ENCODE measurements around the gene ARHGAP33.

ARHGAP33 gene

DNA sequence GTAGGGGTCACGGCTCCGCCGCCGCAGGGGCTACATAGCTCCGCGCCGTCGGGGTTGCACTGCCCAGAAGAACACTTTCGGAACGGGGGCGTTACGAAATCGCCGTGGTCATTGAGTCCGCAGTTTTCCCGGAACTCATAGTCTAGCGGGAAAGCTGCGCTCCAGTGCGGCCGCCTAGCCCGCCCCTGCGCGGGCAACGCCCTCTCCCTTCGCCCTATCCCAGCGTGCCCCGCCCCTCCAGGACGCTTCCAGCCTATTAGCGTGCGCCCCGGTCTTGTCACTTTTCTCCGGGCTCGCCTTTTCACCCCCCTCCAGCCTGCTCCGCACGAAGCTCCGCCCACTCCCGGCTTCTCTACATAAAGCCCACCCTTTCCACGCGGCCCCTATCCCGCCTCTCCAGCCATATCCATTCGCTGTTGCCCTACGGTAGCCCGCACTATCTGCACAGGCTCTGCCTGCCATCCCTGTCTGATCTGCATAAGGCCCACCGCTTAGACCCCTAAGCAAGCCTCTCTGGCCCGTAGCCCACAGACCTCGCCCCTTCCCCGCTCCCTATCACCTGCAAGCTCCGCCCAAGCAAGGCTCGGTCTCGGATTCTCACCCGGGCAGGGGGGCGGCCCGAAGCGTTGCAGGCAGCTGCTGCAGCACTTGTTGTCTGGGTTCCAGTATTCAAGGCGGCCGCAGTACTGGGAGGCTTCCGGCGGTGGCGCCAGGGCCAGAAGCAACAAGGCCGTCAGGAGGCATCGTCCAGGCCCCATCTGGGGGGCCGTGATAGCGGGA, 34.8 kb upstream of the ARHGAP33 start:
- peak; percentile 94 for DNase-seq

DNA sequence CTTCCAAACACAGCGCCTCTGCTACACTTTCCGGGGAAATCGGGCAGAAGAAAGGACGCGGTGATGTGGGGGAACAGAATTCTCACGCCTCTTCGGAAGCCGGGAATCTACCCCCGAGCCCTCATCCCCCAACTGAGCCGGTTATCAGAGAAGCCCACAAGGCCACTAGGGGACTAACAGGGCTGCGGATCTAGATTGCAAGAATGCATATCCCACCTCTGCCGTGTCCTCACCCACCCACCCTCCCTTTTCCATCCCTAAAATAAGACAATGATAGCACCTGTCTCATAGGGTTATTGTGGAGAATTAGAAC, 34.2 kb upstream of the ARHGAP33 start:
- no peak for DNase-seq

GRCh38 chr19:35742121-35742724, 33.1 kb upstream of the ARHGAP33 start, which contains the start of gene IGFLR1:
Gene IGFLR1, minus strand, starts transcription at chr19:35742452. Its CDS starts 1,272 bp downstream, at chr19:35741180.
- peak; percentile 78 for DNase-seq

- no peak for DNase-seq
Measured at GRCh38 chr19:35743640-35744429, 31.5 kb upstream of the ARHGAP33 start.

DNA sequence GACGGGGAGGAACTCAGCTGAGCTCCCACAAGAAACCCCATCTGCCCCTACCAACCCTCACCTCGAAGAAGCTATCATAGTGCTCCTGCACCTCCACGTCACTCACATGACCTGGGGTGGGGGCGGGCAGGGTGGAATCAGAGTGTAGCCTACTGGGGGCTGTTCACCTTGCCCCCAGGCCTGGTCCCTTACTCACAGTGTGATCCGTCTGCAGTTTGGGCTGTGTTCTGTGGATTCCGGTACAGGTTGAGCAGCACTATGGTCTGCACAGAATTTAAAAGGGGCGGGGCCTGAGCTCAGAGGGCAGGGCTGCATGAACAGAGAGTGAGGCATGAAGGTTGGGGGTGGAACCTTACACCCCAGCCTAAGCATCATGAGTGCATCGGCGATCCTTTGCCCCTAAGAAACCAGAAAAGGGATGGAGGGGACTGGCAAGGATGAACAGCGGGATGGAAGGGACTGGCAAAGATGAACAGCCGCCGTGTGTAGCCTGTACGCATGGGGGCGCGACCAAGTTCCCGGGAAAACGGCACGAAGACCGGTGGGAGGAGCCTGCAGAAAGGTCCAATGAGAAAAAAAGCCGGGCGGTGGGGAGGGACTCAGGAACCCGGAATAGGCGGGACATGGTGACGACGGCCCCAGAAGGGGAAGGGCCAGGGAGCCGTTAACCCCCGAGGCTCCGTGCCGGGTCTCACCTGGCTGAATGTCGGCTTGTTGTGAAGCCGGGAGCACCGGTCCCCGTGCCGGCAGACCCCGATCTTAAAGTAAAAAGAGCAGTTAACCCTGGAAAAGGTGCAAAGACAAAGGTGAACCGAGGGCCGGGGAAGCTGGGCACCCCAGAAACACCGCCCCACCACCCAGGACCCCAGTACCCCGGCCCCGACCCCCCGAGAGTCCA, 30.7 kb upstream of the ARHGAP33 start:
- DNase-seq, result peak; percentile 96

- DNase-seq, result peak; percentile 99
Measured at GRCh38 chr19:35745328-35746086, 29.9 kb upstream of the ARHGAP33 start, which contains the start of the genes PSENEN and U2AF1L4. Gene PSENEN, plus strand, starts transcription at chr19:35745651. Its CDS starts 280 bp downstream, at chr19:35745931. Gene U2AF1L4, minus strand, starts transcription at chr19:35745418. Its CDS starts 27 bp downstream, at chr19:35745391.

DNA sequence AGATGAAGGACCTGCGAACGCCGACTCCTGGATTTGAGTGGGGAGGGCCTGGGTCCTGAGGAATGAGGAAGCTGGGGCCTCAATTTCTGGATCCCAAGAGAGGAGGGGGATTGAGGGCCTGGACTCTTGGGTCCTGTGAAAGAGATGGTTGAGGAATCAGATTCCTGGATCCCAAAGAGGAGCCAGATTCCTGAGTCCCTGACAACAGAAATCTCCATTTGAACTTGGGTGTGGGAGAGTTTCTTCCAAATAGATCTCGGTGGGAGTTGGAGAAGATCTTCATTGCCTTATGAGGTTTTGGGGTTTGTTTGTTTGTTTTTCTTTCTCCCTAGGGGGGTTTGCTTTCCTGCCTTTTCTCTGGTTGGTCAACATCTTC, 29.3 kb upstream of the ARHGAP33 start:
- DNase-seq, result no peak

- DNase-seq, result no peak
Measured at GRCh38 chr19:35746531-35746930, 28.8 kb upstream of the ARHGAP33 start.

DNA sequence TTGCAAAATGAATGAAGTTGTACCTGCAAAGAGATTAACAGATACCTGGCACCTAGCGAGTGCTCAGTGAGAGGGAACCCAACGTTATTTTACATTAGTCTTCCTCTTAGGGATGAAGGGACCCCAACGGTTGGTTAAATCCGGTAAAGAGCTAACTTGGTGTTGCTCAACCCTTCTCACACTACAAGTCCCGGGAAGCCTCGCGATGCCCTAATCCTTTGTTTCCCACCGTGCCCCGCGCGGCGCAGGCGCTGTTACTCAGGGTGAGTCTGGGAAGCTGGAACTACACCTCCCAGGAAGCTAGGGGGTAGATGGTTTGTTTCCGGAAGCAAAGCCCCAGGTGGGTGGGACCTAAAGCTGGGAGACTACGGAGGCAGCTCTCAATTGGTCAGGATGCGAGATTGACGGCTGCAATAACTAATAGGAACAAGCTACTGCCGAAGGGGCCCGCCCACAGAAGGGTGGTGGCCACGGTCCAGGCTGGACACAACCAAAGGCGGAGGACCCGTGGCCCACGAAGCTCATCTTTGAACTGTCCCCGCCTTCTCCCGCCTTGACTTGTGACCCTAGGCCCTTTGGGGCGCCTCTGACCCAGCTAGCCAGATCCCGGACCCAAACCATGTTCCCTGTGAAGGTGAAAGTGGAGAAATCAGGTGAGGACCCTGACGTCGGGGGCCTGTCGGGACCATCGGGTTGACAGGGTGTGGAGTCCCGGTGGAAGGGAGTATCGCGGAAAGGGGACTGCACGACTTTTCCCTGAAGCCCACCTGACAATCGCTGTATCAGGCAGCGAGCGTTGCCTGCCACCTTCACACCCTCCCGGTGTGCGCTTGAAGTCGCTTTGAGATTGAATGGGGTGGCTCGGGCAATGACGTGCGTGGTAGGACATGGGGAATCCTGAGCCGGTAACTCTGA, 27.0 kb upstream of the ARHGAP33 start, which contains the start of gene LIN37:
Gene LIN37, plus strand, starts transcription at position 471 of the 915 bp plus-strand sequence. Its CDS starts 149 bp downstream, at position 620.
- DNase-seq, result peak; percentile 99

DNA sequence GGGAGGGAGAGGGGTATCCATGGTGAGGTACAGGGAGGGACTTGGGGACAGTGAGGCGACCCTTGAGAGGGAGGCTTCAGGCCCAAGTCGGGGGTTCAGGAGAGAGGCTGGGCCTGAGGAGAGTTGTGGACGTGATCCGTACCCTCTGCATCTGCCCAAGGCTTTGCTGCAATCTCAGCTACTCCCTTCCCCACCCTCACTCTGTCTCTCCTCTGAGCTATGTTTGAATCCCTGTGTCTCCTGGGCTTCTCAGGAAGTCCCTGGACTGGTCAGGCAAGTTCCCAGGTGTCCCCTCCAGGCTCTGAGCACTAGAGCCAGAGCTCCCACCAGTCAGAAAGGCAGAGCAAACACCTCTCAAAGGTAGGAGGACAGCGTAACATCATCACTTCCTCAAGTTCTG, 25.2 kb upstream of the ARHGAP33 start:
- no peak for DNase-seq

DNA sequence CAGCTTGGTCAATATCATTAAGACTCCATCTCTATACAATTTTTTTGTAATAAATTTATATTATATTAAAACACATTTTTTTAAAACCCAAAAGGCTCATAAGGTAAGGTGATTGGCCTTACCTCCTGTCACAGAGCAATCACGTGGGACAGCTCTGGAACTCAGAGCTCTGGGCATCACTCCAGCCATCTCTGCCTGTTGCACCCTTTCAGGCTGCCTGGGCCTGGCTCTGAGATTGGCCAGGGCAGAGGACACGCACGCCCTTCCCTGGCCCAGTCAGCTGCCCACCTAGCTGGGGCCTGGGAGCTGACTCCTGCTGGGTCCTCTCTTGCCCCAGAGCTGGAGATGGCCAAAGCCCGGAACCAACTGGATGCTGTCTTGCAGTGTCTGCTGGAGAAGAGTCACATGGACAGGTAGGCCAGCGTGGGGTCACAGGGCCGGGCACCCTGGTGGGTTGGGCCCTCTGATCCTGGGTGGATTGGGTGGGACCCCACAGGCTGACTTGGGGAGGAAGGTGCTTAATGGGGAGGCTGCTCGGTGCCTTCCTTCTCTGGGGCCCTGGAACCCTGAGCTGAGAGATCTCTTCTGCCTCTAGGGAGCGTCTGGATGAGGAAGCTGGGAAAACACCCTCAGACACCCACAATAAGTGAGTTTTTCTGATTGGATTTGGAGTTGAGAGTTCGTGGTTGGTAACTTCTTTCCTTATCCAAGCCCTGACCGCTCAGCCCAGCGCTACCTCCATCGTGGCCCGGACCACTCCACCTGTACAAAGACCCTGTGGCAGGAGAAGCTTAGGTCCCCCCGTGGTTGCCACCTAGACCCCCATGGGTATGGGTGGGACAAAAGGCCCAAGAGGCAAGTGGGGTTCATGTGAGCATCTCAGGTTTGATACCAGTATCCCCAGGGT, 23.3 kb upstream of the ARHGAP33 start:
- no peak for DNase-seq

DNA sequence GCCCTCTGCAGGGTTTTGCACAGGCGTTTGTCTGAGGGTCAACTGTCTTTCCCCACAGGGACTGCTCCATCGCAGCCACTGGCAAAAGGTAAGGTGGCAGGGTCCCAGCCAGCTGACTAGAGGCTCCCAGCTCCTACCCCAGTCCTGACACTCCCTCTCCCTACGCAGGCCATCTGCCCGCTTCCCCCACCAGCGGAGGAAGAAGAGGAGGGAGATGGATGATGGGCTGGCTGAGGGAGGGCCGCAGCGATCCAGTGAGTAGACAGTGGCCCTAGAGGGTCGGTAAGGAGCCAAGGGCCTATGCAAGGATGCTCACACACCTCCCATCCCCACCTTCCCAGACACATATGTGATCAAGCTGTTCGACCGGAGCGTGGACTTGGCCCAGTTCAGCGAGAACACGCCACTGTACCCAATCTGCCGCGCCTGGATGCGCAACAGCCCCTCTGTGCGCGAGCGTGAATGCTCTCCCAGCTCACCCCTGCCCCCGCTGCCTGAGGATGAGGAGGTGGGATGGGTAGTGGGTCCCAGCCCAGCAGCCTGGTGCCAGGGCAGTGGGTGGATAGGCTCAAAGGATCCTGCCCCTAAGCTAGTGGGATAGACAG, 22.5 kb upstream of the ARHGAP33 start:
- no peak for DNase-seq

GRCh38 chr19:35753634-35754369, 21.6 kb upstream of the ARHGAP33 start:
- DNase-seq, result no peak

GRCh38 chr19:35754370-35755130, 20.8 kb upstream of the ARHGAP33 start:
- no peak for DNase-seq

- no peak for DNase-seq
Measured at GRCh38 chr19:35755131-35755549, 20.2 kb upstream of the ARHGAP33 start.

DNA sequence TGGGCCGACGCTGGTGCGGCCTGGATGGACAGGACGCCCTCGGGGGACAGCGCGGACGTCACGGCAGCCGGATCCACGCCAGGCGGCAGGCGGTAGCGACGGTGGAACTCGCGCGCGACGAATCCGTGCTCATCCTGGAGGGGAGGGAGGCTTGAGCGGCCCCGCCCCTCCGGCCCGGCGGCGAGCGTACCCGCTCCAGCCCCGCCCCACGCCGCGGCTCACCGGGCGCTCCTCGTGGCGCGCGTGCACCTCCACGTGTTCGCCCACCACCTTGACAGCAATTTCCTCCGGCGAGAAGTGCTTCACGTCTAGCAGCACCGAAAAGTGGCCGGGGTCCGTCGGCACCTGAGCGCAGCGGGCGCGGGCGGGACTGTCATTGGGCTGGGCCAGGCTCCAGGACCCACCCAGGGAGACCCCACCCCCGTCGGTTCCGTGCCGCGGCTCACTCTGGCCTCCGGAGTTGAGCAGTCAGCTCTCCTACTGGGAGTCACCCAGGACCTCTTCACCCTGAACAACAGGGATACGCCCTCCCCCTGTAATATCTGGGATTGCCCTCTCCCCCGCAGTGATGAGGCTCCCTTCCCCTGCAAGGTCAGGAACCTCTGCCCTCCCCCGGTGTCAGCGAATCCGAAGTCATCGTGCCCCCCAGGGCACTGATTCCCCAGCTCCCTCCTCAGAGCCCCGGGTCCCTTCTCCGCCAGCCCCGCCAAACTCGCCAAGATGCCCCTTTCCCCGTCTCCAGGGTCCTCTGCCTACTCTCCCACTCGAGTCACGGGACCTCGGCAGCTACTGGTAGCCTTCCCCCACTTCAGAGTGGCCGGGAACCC, 19.6 kb upstream of the ARHGAP33 start:
- peak; percentile 74 for DNase-seq
